ENCODE results near the gene GABARAPL1. TPM values are rescaled to one million over a fixed set of nuclear protein-coding genes. Genes with fewer than 3 reads are reported as not detected.

GABARAPL1 gene
- total RNA-seq: 155 TPM

DNA sequence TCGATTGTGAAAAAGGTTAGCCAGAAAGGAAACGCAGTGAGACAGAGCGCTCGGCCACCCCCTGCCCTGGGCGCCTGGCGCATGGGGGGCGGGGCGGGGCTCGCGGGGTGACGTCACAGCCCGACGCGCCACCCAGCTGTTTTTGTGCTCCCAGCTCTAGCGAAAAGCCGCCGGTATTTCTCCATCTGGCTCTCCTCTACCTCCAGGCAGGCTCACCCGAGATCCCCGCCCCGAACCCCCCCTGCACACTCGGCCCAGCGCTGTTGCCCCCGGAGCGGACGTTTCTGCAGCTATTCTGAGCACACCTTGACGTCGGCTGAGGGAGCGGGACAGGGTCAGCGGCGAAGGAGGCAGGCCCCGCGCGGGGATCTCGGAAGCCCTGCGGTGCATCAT lies at the start of gene GABARAPL1:
Gene GABARAPL1, plus strand, starts transcription at position 139 of the 393 bp plus-strand sequence. Its CDS starts 253 bp downstream, at position 392.
- Histone ChIP-seq H3K4me1 (ENCODE audit: insufficient read depth, low read length) (peaks cover 26% of the 10 kb centered on the region), H3K9me3 (ENCODE audit: low read depth, low read length) (no peaks in the 10 kb centered on the region), H3K27me3 (ENCODE audit: insufficient read depth, low read length) (no peaks in the 10 kb centered on the region), H3K4me3 (ENCODE audit: low read length) (peak within 1 kb of the TSS; percentile 71)

DNA sequence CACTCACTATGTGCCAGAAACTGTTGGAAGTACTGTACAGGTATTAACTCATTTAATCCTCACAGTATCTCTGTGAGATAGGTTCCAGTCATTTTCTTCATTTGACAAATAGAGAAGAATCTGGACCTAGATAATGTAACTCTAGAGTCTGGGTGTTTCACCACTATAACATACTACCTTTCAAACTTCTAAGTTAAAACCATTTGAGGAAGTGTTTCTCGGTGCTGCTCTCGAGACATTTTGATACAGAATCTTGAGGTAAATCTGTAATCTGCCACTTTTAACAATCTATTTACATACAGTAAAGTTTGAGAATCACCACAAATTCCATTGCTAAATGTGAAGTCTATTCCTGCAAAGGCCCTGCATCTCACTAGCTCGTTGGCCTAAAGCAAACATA lies 49.6 kb upstream of the GABARAPL1 start:
- Histone ChIP-seq H3K4me3 (ENCODE audit: low read length) (no peak overlapping the region), H3K4me1 (ENCODE audit: insufficient read depth, low read length) (peaks cover 56% of the 10 kb centered on the region), H3K27me3 (ENCODE audit: insufficient read depth, low read length) (no peaks in the 10 kb centered on the region), H3K9me3 (ENCODE audit: low read depth, low read length) (no peaks in the 10 kb centered on the region)

DNA sequence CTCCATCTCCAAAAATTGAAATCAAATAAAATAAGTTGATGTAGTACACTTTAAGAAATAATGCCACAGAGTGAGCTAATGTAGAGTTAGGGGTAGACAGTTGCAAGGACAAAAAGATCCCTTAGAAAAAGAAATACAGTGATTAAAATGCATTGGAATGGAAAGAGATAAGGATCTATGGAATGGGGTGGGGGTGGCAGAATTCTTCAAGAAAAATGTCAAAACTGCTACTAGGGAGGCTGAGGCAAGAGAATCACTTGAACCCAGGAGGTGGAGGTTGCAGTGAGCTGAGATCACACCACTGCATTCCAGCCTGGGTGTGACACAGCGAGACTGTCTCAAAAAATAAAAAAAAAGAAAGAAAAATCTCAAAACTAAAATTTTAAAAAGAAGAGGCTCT lies 47.3 kb upstream of the GABARAPL1 start:
- Histone ChIP-seq H3K4me3 (ENCODE audit: low read length) (no peak overlapping the region), H3K27me3 (ENCODE audit: insufficient read depth, low read length) (no peaks in the 10 kb centered on the region), H3K9me3 (ENCODE audit: low read depth, low read length) (no peaks in the 10 kb centered on the region), H3K4me1 (ENCODE audit: insufficient read depth, low read length) (peaks cover 39% of the 10 kb centered on the region)

DNA sequence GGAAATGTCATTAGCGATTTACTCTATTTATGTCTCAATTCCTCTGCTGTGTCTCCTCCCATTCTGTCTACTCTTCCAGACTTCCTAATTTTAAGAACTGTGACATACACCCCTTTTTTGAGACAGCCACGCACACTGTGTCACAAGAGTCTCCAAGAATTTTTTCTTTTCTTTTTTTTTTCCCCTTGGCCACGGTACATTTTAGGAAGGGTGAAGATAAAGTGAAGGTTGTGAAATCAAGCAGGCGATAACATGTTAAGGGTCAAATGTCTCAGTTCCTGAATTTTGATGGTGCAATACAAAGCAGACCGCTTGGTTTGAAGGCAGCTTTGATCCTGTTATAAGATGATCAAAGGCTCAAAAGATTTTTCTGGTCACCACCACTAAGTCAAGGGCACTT lies 45.1 kb upstream of the GABARAPL1 start:
- H3K4me1 ChIP-seq (ENCODE audit: insufficient read depth, low read length): peaks cover 35% of the 10 kb centered on the region
- no peak overlapping the region for H3K4me3 ChIP-seq (ENCODE audit: low read length)
- H3K9me3 ChIP-seq (ENCODE audit: low read depth, low read length): no peaks in the 10 kb centered on the region
- no peaks in the 10 kb centered on the region for H3K27me3 ChIP-seq (ENCODE audit: insufficient read depth, low read length)

DNA sequence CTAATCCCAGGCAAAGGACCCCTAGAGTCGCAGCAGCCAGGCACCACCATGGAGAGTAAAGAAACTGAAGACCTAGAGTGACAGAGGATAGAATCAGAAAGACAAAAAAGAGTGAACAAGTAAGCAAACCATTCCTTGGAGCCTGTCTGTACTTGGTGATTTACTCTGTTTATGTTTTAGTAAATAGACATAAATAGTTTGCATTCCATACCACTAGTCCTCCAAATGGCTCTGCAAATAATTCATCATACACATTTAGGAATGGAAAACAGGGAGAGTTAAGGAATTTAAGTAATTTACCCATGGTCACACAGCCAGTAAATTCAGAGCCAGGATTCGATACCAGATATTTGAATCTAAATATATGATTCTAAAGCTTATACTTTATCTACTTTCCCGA lies 43.6 kb upstream of the GABARAPL1 start:
- no peaks in the 10 kb centered on the region for H3K27me3 ChIP-seq (ENCODE audit: insufficient read depth, low read length)
- H3K4me1 ChIP-seq (ENCODE audit: insufficient read depth, low read length): peaks cover 34% of the 10 kb centered on the region
- no peak overlapping the region for H3K4me3 ChIP-seq (ENCODE audit: low read length)
- H3K9me3 ChIP-seq (ENCODE audit: low read depth, low read length): no peaks in the 10 kb centered on the region

DNA sequence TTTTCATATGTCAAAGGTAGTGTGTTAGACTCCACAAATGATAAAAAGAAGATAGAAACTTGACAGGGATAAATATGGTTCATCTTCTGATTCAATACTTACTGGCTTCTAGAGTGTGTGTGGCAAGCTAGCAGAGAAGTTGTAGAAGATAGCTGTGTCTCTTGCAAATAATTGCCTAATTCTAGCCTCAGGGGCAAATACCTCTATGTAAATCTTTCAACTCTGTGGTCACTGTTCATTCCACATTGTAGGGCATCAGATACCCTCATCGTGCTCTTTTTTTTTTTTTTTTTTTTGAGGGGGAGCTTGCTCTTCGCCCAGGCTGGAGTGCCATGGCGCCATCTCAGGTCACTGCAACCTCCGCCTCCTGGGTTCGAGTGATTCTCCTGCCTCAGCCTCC lies 42.5 kb upstream of the GABARAPL1 start:
- H3K9me3 ChIP-seq (ENCODE audit: low read depth, low read length): no peaks in the 10 kb centered on the region
- no peaks in the 10 kb centered on the region for H3K27me3 ChIP-seq (ENCODE audit: insufficient read depth, low read length)
- peaks cover 34% of the 10 kb centered on the region for H3K4me1 ChIP-seq (ENCODE audit: insufficient read depth, low read length)
- no peak overlapping the region for H3K4me3 ChIP-seq (ENCODE audit: low read length)

DNA sequence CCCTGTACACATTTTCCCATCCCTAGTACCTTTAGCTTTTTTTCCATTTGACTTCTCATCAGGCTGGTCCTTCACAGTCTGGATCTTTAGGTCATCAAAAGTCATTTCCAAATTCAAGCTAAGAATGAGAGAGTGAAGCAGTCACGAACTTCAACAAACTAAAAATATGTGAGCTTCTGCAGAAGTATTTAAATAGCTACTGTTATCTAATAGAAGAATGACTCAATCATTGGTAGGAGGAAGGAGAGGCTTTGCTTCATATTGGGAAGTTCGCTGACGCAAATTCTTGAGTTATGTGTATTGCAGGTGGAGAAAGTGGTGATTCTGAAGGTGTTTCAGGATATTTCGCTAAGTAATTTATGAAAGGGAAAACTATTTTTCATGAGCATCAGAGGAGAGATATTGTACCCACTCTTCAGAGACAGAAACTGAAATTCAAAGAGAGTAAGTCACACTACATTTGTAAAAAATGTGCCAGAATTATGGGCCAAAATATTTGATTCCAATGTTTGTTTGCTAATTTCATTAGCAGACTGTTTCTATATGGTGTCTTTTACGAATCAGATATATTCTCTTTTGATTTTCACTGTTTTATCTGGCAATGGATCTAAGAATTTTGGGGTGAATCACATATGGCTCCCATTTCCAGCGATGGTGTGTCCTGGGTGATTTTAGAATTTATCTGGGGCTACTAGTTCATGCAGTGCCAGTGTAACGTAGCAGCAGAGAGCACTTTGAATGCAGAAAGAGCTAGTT lies 40.5 kb upstream of the GABARAPL1 start, which contains the start of gene OLR1:
Gene OLR1, minus strand, starts transcription at position 160 of the 756 bp plus-strand sequence. Its CDS starts 55 bp downstream, at position 105.
- H3K9me3 ChIP-seq (ENCODE audit: low read depth, low read length): no peaks in the 10 kb centered on the region
- H3K4me3 ChIP-seq (ENCODE audit: low read length): no peak within 1 kb of the TSS
- H3K4me1 ChIP-seq (ENCODE audit: insufficient read depth, low read length): peaks cover 19% of the 10 kb centered on the region
- H3K27me3 ChIP-seq (ENCODE audit: insufficient read depth, low read length): no peaks in the 10 kb centered on the region

DNA sequence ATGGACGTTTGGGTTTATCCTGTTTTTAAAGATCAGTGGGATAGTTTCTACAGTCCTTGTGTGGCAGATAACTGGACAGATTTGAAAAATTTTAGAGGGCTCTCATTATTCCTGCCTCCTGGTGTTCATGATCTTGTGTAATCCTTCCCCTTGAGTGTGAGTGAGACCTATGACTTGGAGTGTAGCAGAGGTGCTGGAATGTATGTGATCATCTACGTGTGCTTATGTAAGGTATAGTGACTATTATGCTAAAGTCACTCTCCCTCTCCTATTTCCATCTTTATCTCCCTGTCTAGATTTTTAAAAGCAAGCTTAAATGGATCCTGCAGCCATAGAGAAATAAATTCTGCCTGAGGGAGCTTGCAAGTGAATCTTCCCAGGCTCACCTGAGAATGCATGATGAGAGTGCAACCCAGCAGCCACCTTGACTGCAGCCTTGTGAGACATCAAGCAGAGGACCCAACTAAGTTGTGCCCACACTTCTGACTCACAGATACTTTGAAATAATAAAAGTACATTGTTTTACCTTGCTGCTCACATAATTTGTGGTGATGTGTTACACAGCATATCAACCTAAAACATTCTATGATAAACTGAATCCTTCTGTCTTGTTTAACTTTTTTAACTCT lies 37.6 kb upstream of the GABARAPL1 start:
- Histone ChIP-seq H3K9me3 (ENCODE audit: low read depth, low read length) (no peaks in the 10 kb centered on the region), H3K27me3 (ENCODE audit: insufficient read depth, low read length) (peaks cover 4% of the 10 kb centered on the region), H3K4me1 (ENCODE audit: insufficient read depth, low read length) (peaks cover 14% of the 10 kb centered on the region), H3K4me3 (ENCODE audit: low read length) (no peak overlapping the region)

DNA sequence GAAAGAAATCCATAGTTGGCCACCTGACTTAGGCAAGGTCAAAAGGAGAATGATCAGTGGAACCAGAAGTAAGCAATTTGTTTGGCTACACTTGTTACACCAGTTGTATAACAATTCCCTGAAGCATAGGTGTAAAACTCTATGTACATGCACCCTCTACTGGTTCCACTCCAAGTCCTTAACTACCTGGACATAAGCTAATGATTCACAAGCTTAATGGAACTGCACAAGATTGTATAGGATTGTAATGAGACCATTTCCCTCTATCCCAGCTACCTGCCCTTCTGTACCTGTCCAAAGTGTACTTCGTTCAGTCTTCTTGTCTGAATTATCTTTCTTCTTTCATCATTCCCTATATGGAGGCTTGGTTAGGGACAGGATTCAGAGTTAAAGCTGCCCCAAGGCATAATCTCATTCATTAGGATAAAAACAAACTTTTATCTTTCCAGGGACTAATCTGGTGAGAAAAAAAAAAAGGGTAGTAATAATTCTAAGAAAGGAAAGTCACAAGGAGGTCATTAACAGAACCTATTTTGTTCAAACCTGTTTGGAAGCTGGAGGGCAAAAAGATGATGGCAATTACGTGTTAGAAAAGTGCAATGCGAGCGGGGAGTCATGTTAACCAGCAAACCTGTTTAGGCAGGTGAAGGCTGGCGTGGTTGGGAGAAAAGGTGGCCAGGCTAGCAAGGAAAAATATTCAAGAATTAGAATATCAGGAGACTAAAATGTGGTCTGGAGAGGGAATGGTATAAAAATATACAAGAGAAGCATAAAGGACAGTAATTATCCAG lies 36.6 kb upstream of the GABARAPL1 start:
- no peak overlapping the region for H3K4me3 ChIP-seq (ENCODE audit: low read length)
- no peaks in the 10 kb centered on the region for H3K9me3 ChIP-seq (ENCODE audit: low read depth, low read length)
- peaks cover 4% of the 10 kb centered on the region for H3K27me3 ChIP-seq (ENCODE audit: insufficient read depth, low read length)
- H3K4me1 ChIP-seq (ENCODE audit: insufficient read depth, low read length): peaks cover 14% of the 10 kb centered on the region

DNA sequence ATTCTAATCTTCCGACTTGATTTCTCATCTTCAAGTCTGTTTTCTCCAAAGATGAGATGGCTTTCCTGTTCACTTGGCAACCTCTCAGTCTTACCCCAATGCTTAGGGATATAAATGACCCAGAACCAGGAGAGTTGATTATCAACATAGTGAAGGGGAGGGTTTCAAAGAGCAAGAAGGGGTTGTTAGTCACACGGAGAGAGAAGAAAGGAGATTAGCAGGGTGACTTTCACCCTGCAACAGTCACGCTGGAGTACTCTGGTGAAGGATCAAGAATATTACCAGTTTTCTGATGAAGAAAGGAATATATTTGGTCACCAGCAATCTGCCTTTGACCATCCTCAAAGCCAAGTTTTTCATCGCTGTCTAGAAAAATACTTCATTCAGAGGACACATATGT lies 33.9 kb upstream of the GABARAPL1 start, which contains the start of gene TMEM52B:
Gene TMEM52B, plus strand, starts transcription at position 212 of the 400 bp plus-strand sequence. CDS start 543 bp downstream, outside the sequence.
- Histone ChIP-seq H3K4me1 (ENCODE audit: insufficient read depth, low read length) (peaks cover 20% of the 10 kb centered on the region), H3K27me3 (ENCODE audit: insufficient read depth, low read length) (peaks cover 4% of the 10 kb centered on the region), H3K4me3 (ENCODE audit: low read length) (no peak within 1 kb of the TSS), H3K9me3 (ENCODE audit: low read depth, low read length) (no peaks in the 10 kb centered on the region)

DNA sequence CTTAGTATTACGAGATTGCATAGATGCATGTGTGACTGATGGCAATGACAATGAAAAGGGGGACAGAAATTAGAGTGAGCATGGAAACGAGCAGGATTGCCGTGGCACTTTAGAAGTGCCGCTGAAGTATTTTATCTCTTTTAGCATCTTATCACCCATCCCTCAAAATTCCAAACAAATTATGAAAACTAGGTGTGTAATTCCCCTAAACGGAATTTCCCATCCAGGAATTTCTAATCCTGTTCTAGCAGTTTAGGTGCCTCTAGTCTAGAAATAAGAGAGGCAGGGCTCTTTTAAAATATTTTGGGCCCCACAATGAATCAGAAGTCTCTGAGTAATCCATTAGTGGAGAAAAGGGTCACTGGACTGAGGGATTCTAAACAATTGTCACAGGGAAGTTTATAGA lies 32.9 kb upstream of the GABARAPL1 start:
- H3K27me3 ChIP-seq (ENCODE audit: insufficient read depth, low read length): peaks cover 7% of the 10 kb centered on the region
- no peak overlapping the region for H3K4me3 ChIP-seq (ENCODE audit: low read length)
- H3K9me3 ChIP-seq (ENCODE audit: low read depth, low read length): no peaks in the 10 kb centered on the region
- H3K4me1 ChIP-seq (ENCODE audit: insufficient read depth, low read length): peaks cover 29% of the 10 kb centered on the region

DNA sequence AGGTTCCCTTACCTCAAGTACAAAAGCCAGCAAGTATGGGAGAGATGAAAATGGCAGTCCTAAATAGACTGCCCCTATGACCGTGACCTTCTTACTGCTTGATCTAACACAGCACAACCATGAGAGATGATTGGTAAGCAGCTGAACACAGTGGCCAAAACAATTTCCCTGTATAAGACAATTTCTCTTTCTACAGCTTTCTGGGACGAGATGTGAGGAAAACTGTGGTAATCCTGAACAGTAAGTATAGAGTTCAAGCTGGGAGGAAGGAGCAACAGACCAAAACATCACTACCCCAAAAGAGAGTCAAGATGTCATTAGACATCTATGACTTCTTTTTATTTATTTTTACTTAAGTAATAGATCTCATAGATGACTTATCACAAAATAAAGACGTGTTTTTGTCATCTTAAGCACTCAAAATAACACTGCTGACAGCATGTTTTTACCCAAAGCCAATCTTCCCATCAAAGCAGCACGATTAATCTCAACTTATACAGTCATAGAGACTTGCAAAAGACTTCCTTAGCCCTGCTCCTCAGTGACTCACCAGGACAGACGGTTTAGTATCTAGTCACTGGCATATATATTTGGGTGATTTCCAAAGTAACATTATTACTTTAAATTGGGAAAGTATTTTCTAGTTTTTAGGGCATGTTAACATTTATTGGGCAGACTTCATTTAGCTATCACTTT lies 30.2 kb upstream of the GABARAPL1 start:
- Histone ChIP-seq H3K27me3 (ENCODE audit: insufficient read depth, low read length) (peaks cover 7% of the 10 kb centered on the region), H3K9me3 (ENCODE audit: low read depth, low read length) (no peaks in the 10 kb centered on the region), H3K4me3 (ENCODE audit: low read length) (no peak overlapping the region), H3K4me1 (ENCODE audit: insufficient read depth, low read length) (peaks cover 52% of the 10 kb centered on the region)

DNA sequence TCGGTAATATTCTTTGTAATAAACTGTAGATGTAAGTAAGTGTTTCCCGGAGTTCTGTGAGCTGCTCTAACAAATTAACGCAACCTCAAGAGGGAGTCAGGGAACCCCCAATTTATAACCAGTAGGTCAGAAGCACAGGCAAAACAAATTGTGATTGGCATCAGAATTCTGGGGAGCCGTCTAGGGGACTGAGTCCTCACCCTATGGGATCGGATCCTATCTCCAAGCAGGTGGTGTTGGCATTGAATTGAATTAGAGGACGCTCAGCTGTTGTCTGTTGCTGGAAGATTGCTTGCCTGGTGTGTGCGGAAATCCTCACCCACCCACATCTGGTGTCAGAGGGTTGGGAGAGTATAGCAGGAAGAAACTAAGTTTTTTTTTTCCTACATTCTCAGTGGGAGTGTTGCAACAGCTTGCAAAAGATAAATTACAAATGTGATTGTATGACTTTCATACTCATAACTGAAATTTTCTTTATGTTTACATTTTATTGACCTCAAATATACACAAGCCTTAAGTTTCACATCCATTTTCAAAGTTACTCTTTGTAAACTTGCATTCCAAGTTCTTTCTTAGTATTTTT lies 28.3 kb upstream of the GABARAPL1 start:
- Histone ChIP-seq H3K27me3 (ENCODE audit: insufficient read depth, low read length) (peaks cover 3% of the 10 kb centered on the region), H3K4me1 (ENCODE audit: insufficient read depth, low read length) (peaks cover 47% of the 10 kb centered on the region), H3K9me3 (ENCODE audit: low read depth, low read length) (no peaks in the 10 kb centered on the region), H3K4me3 (ENCODE audit: low read length) (no peak overlapping the region)

DNA sequence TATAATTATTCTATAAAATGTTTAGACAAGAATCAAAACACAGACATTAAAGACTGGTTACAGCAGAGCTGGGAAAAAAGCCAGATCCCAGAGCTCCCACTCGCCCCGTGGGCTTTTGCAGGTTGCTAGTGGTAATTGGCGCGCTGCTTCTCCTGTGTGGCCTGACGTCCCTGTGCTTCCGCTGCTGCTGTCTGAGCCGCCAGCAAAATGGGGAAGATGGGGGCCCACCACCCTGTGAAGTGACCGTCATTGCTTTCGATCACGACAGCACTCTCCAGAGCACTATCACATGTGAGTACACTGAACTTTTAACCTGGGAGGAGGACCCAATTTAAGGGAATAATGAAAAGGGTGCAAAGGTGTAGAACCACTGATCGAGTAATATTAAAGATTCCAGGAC lies 26.4 kb upstream of the GABARAPL1 start:
- Histone ChIP-seq H3K9me3 (ENCODE audit: low read depth, low read length) (no peaks in the 10 kb centered on the region), H3K27me3 (ENCODE audit: insufficient read depth, low read length) (peaks cover 3% of the 10 kb centered on the region), H3K4me1 (ENCODE audit: insufficient read depth, low read length) (peaks cover 47% of the 10 kb centered on the region), H3K4me3 (ENCODE audit: low read length) (no peak overlapping the region)
